Psoas muscle (tissue), 8 donors: Measurements from ENCODE around the gene EIF2S3. TPM values are rescaled to one million over a fixed set of nuclear protein-coding genes. Genes with fewer than 3 reads are reported as not detected.

Experiments used
- ATAC-seq, 4 donors: fragments of 200-7000 bp; cut with Tn5 transposase; one replicate each; pipeline ENCODE4 v1.9.1; 2020; ENCODE audit warnings: moderate library complexity in 3 of 4, mild to moderate bottlenecking in 2 of 4
- DNase-seq, 2 donors: peaks; one replicate each; pipeline ENCODE4 v3.0.0-alpha.2; 2020
- H3K27ac ChIP-seq: fragments of 200-600 bp; one replicate; pipeline ENCODE4 v1.8.0; 2022
- H3K27me3 ChIP-seq, 3 donors: fragments of 200-600 bp in 1 of 3; one replicate each; pipeline versions ENCODE4 v1.6.1 to v1.8.0; 2013 to 2022; ENCODE audit warnings: low read length in 2 of 3, mild to moderate bottlenecking in 2 of 3, moderate library complexity in 1 of 3; ENCODE audit not compliant: insufficient read depth in 3 of 3
- H3K36me3 ChIP-seq, 2 donors: fragments of 200-600 bp in 1 of 2; one replicate each; pipeline versions ENCODE4 v1.6.1 to v1.8.0; 2013 to 2022; ENCODE audit warnings: low read depth in 1 of 2, mild to moderate bottlenecking in 1 of 2, moderate library complexity in 1 of 2; ENCODE audit not compliant: insufficient read depth in 1 of 2
- H3K4me1 ChIP-seq: fragments of 200-600 bp; one replicate; pipeline ENCODE4 v1.8.0; 2022
- H3K4me3 ChIP-seq: fragments of 200-600 bp; one replicate; pipeline ENCODE4 v1.8.0; 2022; ENCODE audit warnings: mild to moderate bottlenecking
- H3K9me3 ChIP-seq: fragments of 200-600 bp; one replicate; pipeline ENCODE4 v1.8.0; 2022
- WGBS, 3 donors: extraction: QIAGEN DNeasy Blood & Tissue Kit; methylation state at CpG; one replicate each; pipeline versions ENCODE4 v1.1.6 to v1.1.7; 2013; 5-methylcytosine and 5-hydroxymethylcytosine counted together
- intact Hi-C, 2 donors: fragments of 100-400 bp; cut with DNase I; formaldehyde crosslinking; loops; one replicate each; pipeline versions ENCODE4 v1.11.0 to v1.14.2; 2022
- polyA plus RNA-seq, 3 donors: library from polyadenylated mRNA; stranded (reverse); fragments of 200-250 nt; gene quantifications; one replicate each; pipeline ENCODE4 v1.2.3, GENCODE V29; 2013
- total RNA-seq, 4 donors: library from RNA; stranded (reverse); fragmentation: NEBNext Ultra II Directional in 2 of 4; extraction: Animal tissue kit (Norgen Biotek cat#: 25700) in 2 of 4; gene quantifications; one replicate each; pipeline versions ENCODE4 v1.2.1 to v1.2.4, GENCODE V29; 2021 to 2023
- TF ChIP-seq, protein P1 (sequence below): fragments of 200-600 bp; IDR thresholded peaks from one replicate; pipeline ENCODE4 v1.8.0; 2022; ENCODE audit warnings: antibody characterized with exemption
- donor health status: healthy with polysubstance abuse.
- donor health status: DM: no; HTN: no; CAD: no; lungs with moderate emphysema.
- donor health status: Bipolar disorder and iron deficiency.
- donor health status: healthy.
- donor health status: DM: yes; HTN: yes; CAD: no.
- donor health status: DM: no; HTN: no; CAD: no.
- donor health status: DM: no; HTN: no; CAD: no.
- donor health status: DM: yes; HTN: yes; CAD: no.

Gene EIF2S3
- total and polyA plus RNA-seq, 7 donors: 56.1 to 130 (median 96.6) TPM

DNA sequence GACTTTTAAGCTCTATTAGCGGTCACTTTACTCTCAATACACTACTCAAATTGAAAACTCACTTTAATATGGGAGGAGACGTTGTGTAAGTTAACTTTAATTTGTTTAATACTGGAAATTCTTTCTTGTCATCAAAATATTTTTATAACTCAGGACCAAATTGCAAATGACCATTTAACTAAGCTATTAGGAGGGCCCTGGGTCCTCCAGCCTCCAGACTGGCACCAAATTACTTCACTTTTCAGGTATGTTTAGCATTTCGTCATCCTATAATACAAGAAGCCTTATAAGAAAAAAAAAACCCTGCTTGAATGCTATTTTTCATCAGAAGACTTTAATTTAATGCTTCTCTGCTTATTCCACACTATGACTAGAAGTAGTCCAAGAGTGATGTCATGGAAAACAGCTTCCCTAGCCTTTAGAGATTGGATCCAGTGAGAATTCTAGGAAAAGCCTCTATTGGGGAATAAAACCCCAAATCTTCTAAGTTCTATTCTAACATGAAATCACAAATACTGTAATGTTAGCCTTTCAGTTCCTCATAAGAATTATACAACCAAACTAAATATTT is 34.4 kb upstream of the EIF2S3 start:
- intact Hi-C loops: loop anchor here in 1 of 2 donors (5.0 kb wide), 1 partner anchor 113 kb away; the partner anchor contains the start of genes APOO and CXorf58

DNA sequence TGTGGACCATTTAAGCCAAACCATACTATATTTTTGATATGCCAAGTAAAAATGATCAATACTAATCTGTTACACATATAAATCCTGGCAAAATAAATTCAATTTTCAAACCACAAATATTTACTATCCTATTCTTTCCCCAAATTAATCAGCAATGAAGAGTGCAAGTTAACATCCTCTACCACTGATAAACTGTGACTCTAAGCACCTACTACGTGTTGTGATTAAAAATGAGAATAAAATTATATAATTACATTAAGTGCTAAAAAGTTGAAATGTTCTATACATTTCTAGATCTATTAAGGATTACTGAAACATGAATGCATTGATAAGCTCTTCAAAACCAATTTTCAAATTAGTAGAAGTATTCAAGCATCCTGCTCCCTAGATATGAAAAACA is 31.2 kb upstream of the EIF2S3 start:
- Histone ChIP-seq H3K27me3 (peaks cover 0 to 10% (median 0%) of the 10 kb centered on the region in 3 donors), H3K36me3 (no peaks in the 10 kb centered on the region), H3K4me1 (no peaks in the 10 kb centered on the region), H3K9me3 (no peaks in the 10 kb centered on the region), H3K27ac (no peak overlapping the region), H3K4me3 (peak overlapping the region; percentile 85)
- ATAC-seq (no peak), DNase-seq (no peak)
- intact Hi-C loops: loop anchor here in 1 of 2 donors (5.0 kb wide), 1 partner anchor 116 kb away; the partner anchor contains the start of genes APOO and CXorf58
- WGBS, 3 donors: 12 to 26% (median 22%) methylated on average over 1 of the region's 1 CpG
- TF ChIP-seq, protein P1, sequence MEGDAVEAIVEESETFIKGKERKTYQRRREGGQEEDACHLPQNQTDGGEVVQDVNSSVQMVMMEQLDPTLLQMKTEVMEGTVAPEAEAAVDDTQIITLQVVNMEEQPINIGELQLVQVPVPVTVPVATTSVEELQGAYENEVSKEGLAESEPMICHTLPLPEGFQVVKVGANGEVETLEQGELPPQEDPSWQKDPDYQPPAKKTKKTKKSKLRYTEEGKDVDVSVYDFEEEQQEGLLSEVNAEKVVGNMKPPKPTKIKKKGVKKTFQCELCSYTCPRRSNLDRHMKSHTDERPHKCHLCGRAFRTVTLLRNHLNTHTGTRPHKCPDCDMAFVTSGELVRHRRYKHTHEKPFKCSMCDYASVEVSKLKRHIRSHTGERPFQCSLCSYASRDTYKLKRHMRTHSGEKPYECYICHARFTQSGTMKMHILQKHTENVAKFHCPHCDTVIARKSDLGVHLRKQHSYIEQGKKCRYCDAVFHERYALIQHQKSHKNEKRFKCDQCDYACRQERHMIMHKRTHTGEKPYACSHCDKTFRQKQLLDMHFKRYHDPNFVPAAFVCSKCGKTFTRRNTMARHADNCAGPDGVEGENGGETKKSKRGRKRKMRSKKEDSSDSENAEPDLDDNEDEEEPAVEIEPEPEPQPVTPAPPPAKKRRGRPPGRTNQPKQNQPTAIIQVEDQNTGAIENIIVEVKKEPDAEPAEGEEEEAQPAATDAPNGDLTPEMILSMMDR: no peak

More for the DNA sequence above, 34.4 kb upstream of the EIF2S3 start:
- DNase-seq: no peak
- no peak for ATAC-seq
- Histone ChIP-seq H3K4me3 (no peak overlapping the region), H3K27me3 (peaks cover 0 to 10% (median 0%) of the 10 kb centered on the region in 3 donors), H3K36me3 (no peaks in the 10 kb centered on the region), H3K4me1 (no peaks in the 10 kb centered on the region), H3K27ac (no peak overlapping the region), H3K9me3 (no peaks in the 10 kb centered on the region)
- 65 to 73% (median 66%) methylated on average over 3 of the region's 3 CpGs for WGBS, 3 donors
- TF ChIP-seq, protein P1: no peak

DNA sequence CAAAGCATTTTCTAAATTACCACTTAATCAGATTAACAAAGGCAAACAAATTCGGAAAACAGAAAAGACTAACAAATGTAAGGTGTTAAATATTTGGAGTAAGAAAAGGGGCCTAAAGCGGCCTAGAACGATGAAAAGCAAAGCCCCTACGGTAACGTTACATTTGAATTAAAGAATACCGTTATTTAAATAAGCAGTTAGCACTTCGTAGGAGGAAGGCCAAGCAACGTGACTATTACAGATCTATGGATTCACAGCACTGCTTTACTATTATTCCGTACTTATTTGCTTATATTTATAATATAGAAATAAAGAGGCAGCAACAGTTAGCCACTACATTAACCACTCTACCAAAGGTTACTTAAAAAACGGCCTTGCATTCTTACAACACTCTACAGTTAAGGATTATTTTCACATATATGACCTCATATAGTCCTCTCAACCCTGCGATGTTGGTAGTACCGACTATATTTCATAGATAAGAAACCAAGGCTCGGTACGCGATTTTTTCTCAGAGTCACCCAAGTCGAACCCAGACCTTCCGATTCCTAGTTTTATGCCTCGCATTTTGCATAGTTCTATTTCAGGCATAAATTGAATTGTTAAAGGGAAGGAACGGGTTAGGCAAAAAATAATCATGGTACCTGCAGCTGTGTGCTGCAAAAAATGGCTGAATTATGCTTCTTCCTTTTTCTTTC is 30.6 kb upstream of the EIF2S3 start:
- H3K27me3 ChIP-seq: peaks cover 0 to 11% (median 0%) of the 10 kb centered on the region in 3 donors
- WGBS, 3 donors: 0 to 35% (median 2%) methylated on average over 19 of the region's 19 CpGs
- H3K27ac ChIP-seq: peak overlapping the region; percentile 92
- no peaks in the 10 kb centered on the region for H3K4me1 ChIP-seq
- no peaks in the 10 kb centered on the region for H3K36me3 ChIP-seq
- H3K4me3 ChIP-seq: peak overlapping the region; percentile 85
- TF ChIP-seq, protein P1: no peak
- H3K9me3 ChIP-seq: no peaks in the 10 kb centered on the region
- ATAC-seq (peak in 3 of 4 donors; percentile 28 to 57 (median 44)), DNase-seq (no peak)
- intact Hi-C loops: loop anchor here in 1 of 2 donors (5.0 kb wide), 1 partner anchor 117 kb away; the partner anchor contains the start of genes APOO and CXorf58

DNA sequence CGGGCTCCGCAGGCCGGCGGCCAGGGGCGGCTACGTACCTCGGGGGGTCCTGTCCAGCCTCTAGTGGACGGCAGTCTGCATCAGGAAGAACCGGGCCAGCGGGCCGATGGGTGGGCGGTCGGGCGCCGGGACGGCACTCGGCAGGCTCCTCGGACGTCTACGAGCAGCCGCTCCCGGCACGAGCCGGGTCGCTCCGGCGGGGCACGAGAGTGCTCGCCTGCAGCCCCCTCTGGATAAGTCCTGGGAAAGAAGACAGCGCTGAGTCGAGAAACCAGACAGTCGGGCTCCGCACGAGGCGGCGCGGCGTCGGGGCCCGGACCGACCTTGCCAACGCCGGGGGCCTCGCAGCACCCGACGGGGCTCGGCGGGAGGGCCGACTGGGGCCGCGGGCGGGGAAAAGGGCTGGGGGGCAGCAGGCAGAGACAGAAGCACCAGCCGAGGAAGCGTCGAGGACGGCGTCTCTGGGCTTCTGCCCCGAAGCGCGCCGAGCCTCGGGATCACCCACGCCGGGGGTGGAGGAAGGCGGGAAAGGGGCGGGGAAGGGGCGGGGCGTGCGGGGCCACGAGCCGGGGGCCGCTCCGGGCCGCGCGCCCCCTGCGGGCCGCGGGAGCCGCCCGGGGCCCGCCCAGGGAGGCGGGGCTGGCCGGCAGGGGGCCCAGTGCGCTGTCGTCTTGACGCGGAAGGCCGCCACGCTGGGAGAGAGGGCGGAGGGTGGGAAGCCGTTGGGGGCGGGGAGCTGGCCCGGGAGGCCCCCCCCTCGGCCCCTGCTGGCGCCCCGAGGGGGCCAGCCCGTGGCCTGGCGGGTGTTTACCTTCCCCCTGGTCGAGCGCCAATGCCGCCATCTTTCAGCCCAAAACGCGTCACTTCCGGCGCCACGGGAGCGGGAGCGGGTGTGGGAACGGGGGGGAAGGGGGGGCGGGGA is 29.7 kb upstream of the EIF2S3 start:
- Histone ChIP-seq H3K9me3 (no peaks in the 10 kb centered on the region), H3K4me3 (peak overlapping the region; percentile 85), H3K4me1 (no peaks in the 10 kb centered on the region), H3K36me3 (no peaks in the 10 kb centered on the region), H3K27ac (peak overlapping the region; percentile 92), H3K27me3 (peaks cover 0 to 15% (median 0%) of the 10 kb centered on the region in 3 donors)
- DNase-seq (peak; percentile 89 to 93), ATAC-seq (peak; percentile 91 to 97 (median 92))
- intact Hi-C loops: loop anchor here in 1 of 2 donors (1.0 to 5.0 kb wide), 2 partner anchors 29 to 118 kb away; partner anchors contain the start of genes APOO, CXorf58 and EIF2S3
- WGBS, 3 donors: 0 to 28% (median 1%) methylated on average over 6 to 106 of the region's 111 CpGs
- TF ChIP-seq, protein P1: peak; percentile 33
